K562 (cell line): ENCODE data around the gene TAP2.
"Not testable (repeated sequence)": the region's sequence is repeated elsewhere in the genome, so short reads cannot be mapped to it uniquely, and the experiment has no call there.

ENCODE experiments used
- CREB1 ChIP-seq, 2 experiments: sonication (generic) in 1 of 2; formaldehyde crosslinking in 1 of 2; IDR thresholded peaks; 2 replicates each; pipeline versions ENCODE4 v1.6.1 to v1.8.0; 2012 to 2022; ENCODE audit warnings: inconsistent platforms in 1 of 2, mild to moderate bottlenecking in 1 of 2, missing genetic modification reagents in 1 of 2, moderate library complexity in 1 of 2
- POLR2AphosphoS5 ChIP-seq: IDR thresholded peaks from 2 replicates; pipeline ENCODE4 v1.6.1; 2011; ENCODE audit warnings: mild to moderate bottlenecking, low read depth, low read length, moderate library complexity; ENCODE audit not compliant: control insufficient read depth, insufficient read depth
- POU5F1 ChIP-seq: fragments of 150-350 bp; IDR thresholded peaks from 2 replicates; pipeline ENCODE4 v1.6.1; 2014; ENCODE audit warnings: borderline replicate concordance, low read length, low read depth, mild to moderate bottlenecking; ENCODE audit not compliant: partially characterized antibody
- ZNF707 ChIP-seq: fragments of 250-450 bp; sonication (Bioruptor Pico); conservative IDR thresholded peaks from 2 replicates; pipeline ENCODE4 v1.8.0; 2022; ENCODE audit warnings: inconsistent platforms, mild to moderate bottlenecking, moderate library complexity
- TF ChIP-seq, protein P1 (sequence below): sonication (generic); formaldehyde crosslinking; IDR thresholded peaks from 2 replicates; pipeline ENCODE4 v1.9.0; 2022; ENCODE audit warnings: mild to moderate bottlenecking, missing genetic modification reagents
- TF ChIP-seq, protein P2 (sequence below): fragments of 200-800 bp; sonication (Bioruptor generic); IDR thresholded peaks from 2 replicates; pipeline ENCODE4 v1.6.1; 2016; ENCODE audit warnings: missing genetic modification characterization, missing compliant biosample characterization
- TF ChIP-seq, protein P3 (sequence below): fragments of 200-800 bp; sonication (Bioruptor generic); IDR thresholded peaks from 2 replicates; pipeline ENCODE4 v1.6.1; 2017; ENCODE audit warnings: missing genetic modification characterization, missing compliant biosample characterization

DNA sequence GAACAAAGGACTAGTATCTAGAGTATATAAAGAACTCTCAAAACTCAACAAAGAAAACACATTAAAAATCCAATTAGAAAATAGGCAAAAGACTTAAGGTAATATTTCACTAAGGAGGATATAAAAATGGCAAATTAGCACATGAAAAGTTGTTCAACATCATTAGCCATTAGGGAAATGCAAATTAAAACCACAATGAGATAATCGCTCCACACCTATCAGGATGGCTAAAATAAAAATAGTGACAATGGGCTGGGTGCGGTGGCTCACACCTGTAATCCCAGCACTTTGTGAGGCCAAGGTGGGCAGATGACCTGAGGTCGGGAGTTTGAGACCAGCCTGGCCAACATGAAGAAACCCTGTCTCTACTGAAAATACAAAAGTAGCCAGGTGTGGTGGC is 42.4 kb upstream of the TAP2 start:
- TF ChIP-seq, protein P1, sequence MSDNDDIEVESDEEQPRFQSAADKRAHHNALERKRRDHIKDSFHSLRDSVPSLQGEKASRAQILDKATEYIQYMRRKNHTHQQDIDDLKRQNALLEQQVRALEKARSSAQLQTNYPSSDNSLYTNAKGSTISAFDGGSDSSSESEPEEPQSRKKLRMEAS (CRISPR knock-in tag) = not testable (repeated sequence)
- TF ChIP-seq POU5F1; CREB1 (IDR thresholded peaks at IDR 0.05); CREB1 (CRISPR knock-in tag; IDR thresholded peaks at IDR 0.05); ZNF707 (CRISPR knock-in tag); POLR2AphosphoS5: not testable (repeated sequence)
- TF ChIP-seq, protein P2, sequence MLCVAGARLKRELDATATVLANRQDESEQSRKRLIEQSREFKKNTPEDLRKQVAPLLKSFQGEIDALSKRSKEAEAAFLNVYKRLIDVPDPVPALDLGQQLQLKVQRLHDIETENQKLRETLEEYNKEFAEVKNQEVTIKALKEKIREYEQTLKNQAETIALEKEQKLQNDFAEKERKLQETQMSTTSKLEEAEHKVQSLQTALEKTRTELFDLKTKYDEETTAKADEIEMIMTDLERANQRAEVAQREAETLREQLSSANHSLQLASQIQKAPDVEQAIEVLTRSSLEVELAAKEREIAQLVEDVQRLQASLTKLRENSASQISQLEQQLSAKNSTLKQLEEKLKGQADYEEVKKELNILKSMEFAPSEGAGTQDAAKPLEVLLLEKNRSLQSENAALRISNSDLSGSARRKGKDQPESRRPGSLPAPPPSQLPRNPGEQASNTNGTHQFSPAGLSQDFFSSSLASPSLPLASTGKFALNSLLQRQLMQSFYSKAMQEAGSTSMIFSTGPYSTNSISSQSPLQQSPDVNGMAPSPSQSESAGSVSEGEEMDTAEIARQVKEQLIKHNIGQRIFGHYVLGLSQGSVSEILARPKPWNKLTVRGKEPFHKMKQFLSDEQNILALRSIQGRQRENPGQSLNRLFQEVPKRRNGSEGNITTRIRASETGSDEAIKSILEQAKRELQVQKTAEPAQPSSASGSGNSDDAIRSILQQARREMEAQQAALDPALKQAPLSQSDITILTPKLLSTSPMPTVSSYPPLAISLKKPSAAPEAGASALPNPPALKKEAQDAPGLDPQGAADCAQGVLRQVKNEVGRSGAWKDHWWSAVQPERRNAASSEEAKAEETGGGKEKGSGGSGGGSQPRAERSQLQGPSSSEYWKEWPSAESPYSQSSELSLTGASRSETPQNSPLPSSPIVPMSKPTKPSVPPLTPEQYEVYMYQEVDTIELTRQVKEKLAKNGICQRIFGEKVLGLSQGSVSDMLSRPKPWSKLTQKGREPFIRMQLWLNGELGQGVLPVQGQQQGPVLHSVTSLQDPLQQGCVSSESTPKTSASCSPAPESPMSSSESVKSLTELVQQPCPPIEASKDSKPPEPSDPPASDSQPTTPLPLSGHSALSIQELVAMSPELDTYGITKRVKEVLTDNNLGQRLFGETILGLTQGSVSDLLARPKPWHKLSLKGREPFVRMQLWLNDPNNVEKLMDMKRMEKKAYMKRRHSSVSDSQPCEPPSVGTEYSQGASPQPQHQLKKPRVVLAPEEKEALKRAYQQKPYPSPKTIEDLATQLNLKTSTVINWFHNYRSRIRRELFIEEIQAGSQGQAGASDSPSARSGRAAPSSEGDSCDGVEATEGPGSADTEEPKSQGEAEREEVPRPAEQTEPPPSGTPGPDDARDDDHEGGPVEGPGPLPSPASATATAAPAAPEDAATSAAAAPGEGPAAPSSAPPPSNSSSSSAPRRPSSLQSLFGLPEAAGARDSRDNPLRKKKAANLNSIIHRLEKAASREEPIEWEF (CRISPR knock-in tag) = not testable (repeated sequence)
- TF ChIP-seq, protein P3, sequence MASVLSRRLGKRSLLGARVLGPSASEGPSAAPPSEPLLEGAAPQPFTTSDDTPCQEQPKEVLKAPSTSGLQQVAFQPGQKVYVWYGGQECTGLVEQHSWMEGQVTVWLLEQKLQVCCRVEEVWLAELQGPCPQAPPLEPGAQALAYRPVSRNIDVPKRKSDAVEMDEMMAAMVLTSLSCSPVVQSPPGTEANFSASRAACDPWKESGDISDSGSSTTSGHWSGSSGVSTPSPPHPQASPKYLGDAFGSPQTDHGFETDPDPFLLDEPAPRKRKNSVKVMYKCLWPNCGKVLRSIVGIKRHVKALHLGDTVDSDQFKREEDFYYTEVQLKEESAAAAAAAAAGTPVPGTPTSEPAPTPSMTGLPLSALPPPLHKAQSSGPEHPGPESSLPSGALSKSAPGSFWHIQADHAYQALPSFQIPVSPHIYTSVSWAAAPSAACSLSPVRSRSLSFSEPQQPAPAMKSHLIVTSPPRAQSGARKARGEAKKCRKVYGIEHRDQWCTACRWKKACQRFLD (CRISPR knock-in tag) = not testable (repeated sequence)
